COR-L47 (cell line): ENCODE measurements around the gene HPSE2.
"Not testable (repeated sequence)": the region's sequence is repeated elsewhere in the genome, so short reads cannot be mapped to it uniquely, and the experiment has no call there.

ENCODE experiments used
- DNase-seq: peaks from one replicate; lab custom pipeline; 2025; lab: John Stamatoyannopoulos, UW

Gene HPSE2

GRCh38 chr10:98919899-98920298 is 315.8 kb downstream of the HPSE2 start:
- DNase-seq, result no peak

- DNase-seq, result no peak
Observed at GRCh38 chr10:98917828-98918227, 317.8 kb downstream of the HPSE2 start.

- no peak for DNase-seq
Observed at GRCh38 chr10:98916526-98917125, 319.0 kb downstream of the HPSE2 start.

GRCh38 chr10:98915911-98916310 is 319.7 kb downstream of the HPSE2 start:
- DNase-seq, result no peak

- no peak for DNase-seq
Observed at GRCh38 chr10:98910546-98910945, 325.1 kb downstream of the HPSE2 start.

- no peak for DNase-seq
Observed at GRCh38 chr10:98910048-98910447, 325.6 kb downstream of the HPSE2 start.

- no peak for DNase-seq
Observed at GRCh38 chr10:98908868-98909267, 326.8 kb downstream of the HPSE2 start.

GRCh38 chr10:98908247-98908646 is 327.4 kb downstream of the HPSE2 start:
- DNase-seq, result not testable (repeated sequence)

- no peak for DNase-seq
Observed at GRCh38 chr10:98901441-98902110, 334.1 kb downstream of the HPSE2 start.

GRCh38 chr10:98899018-98899417 is 336.6 kb downstream of the HPSE2 start:
- no peak for DNase-seq

- DNase-seq, result no peak
Observed at GRCh38 chr10:98892523-98892922, 343.1 kb downstream of the HPSE2 start.

- no peak for DNase-seq
Observed at GRCh38 chr10:98886686-98887085, 349.0 kb downstream of the HPSE2 start.

GRCh38 chr10:98885378-98885777 is 350.3 kb downstream of the HPSE2 start:
- no peak for DNase-seq

- DNase-seq, result no peak
Observed at GRCh38 chr10:98881789-98882188, 353.9 kb downstream of the HPSE2 start.

- no peak for DNase-seq
Observed at GRCh38 chr10:98880971-98881370, 354.7 kb downstream of the HPSE2 start.

- DNase-seq, result no peak
Observed at GRCh38 chr10:98878921-98879320, 356.7 kb downstream of the HPSE2 start.

GRCh38 chr10:98878418-98878817 is 357.2 kb downstream of the HPSE2 start:
- no peak for DNase-seq

GRCh38 chr10:98861962-98862361 is 373.7 kb downstream of the HPSE2 start:
- no peak for DNase-seq

- DNase-seq, result no peak
Observed at GRCh38 chr10:98858525-98858924, 377.1 kb downstream of the HPSE2 start.

GRCh38 chr10:98855403-98856189 is 380.1 kb downstream of the HPSE2 start:
- no peak for DNase-seq

GRCh38 chr10:98852686-98853085 is 383.0 kb downstream of the HPSE2 start:
- DNase-seq, result no peak

- no peak for DNase-seq
Observed at GRCh38 chr10:98848361-98848760, 387.3 kb downstream of the HPSE2 start.

GRCh38 chr10:98846787-98847186 is 388.9 kb downstream of the HPSE2 start:
- DNase-seq, result no peak
